ENCODE data around the gene SGCG.

The SGCG gene

GRCh38 chr13:23271331-23271730, 90.6 kb downstream of the SGCG start:
- no peak for TF ChIP-seq TOX (CRISPR knock-in tag; IDR thresholded peaks at IDR 0.05; ENCODE audit: borderline replicate concordance)
- no peak for TF ChIP-seq ESRRG (CRISPR knock-in tag; IDR thresholded peaks at IDR 0.05)
- no peak for TF ChIP-seq SNAI2 (CRISPR knock-in tag; IDR thresholded peaks at IDR 0.05)
- TF ChIP-seq ZNF565 (CRISPR knock-in tag; conservative IDR thresholded peaks at IDR 0.05; ENCODE audit: low read depth), result no peak
- no peak for TF ChIP-seq PPARA (CRISPR knock-in tag; IDR thresholded peaks at IDR 0.05; ENCODE audit: borderline replicate concordance)
- no peak for TF ChIP-seq CSRNP3 (CRISPR knock-in tag; IDR thresholded peaks at IDR 0.05)
- no peak for TF ChIP-seq ZNF70 (CRISPR knock-in tag; IDR thresholded peaks at IDR 0.05)
- TF ChIP-seq, protein P1, sequence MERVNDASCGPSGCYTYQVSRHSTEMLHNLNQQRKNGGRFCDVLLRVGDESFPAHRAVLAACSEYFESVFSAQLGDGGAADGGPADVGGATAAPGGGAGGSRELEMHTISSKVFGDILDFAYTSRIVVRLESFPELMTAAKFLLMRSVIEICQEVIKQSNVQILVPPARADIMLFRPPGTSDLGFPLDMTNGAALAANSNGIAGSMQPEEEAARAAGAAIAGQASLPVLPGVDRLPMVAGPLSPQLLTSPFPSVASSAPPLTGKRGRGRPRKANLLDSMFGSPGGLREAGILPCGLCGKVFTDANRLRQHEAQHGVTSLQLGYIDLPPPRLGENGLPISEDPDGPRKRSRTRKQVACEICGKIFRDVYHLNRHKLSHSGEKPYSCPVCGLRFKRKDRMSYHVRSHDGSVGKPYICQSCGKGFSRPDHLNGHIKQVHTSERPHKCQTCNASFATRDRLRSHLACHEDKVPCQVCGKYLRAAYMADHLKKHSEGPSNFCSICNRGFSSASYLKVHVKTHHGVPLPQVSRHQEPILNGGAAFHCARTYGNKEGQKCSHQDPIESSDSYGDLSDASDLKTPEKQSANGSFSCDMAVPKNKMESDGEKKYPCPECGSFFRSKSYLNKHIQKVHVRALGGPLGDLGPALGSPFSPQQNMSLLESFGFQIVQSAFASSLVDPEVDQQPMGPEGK (CRISPR knock-in tag; IDR thresholded peaks at IDR 0.05; ENCODE audit: borderline replicate concordance), result no peak
- no peak for TF ChIP-seq OSR1 (CRISPR knock-in tag; IDR thresholded peaks at IDR 0.05)
- no peak for TF ChIP-seq RARB (CRISPR knock-in tag; IDR thresholded peaks at IDR 0.05)
- no peak for TF ChIP-seq POU6F1 (CRISPR knock-in tag; IDR thresholded peaks at IDR 0.05; ENCODE audit: borderline replicate concordance, low read depth)
- no peak for TF ChIP-seq CSDC2 (CRISPR knock-in tag; IDR thresholded peaks at IDR 0.05)
- no peak for TF ChIP-seq TSHZ2 (CRISPR knock-in tag; IDR thresholded peaks at IDR 0.05)
- TF ChIP-seq ISL1 (CRISPR knock-in tag; IDR thresholded peaks at IDR 0.05), result no peak
- no peak for ATAC-seq

- no peak for ATAC-seq
- TF ChIP-seq ZNF70 (CRISPR knock-in tag; IDR thresholded peaks at IDR 0.05), result no peak
Measured at GRCh38 chr13:23273498-23273897, 92.7 kb downstream of the SGCG start.

GRCh38 chr13:23279321-23279720, 98.5 kb downstream of the SGCG start:
- no peak for ATAC-seq
- TF ChIP-seq, protein P1 (CRISPR knock-in tag; IDR thresholded peaks at IDR 0.05; ENCODE audit: borderline replicate concordance), result no peak
- TF ChIP-seq CSDC2 (CRISPR knock-in tag; IDR thresholded peaks at IDR 0.05) (no peak), PPARA (CRISPR knock-in tag; IDR thresholded peaks at IDR 0.05; ENCODE audit: borderline replicate concordance) (no peak), ZFP3 (CRISPR knock-in tag; IDR thresholded peaks at IDR 0.05) (no peak), TSHZ2 (CRISPR knock-in tag; IDR thresholded peaks at IDR 0.05) (no peak), GLIS3 (CRISPR knock-in tag; IDR thresholded peaks at IDR 0.05) (no peak), BACH2 (CRISPR knock-in tag; IDR thresholded peaks at IDR 0.05; ENCODE audit: borderline replicate concordance) (no peak), ZC3H10 (CRISPR knock-in tag; IDR thresholded peaks at IDR 0.05) (no peak), ZNF70 (CRISPR knock-in tag; IDR thresholded peaks at IDR 0.05) (no peak), ISL1 (CRISPR knock-in tag; IDR thresholded peaks at IDR 0.05) (no peak), ZNF565 (CRISPR knock-in tag; conservative IDR thresholded peaks at IDR 0.05; ENCODE audit: low read depth) (no peak), TCF4 (CRISPR knock-in tag; IDR thresholded peaks at IDR 0.05; ENCODE audit: borderline replicate concordance) (no peak), TOX (CRISPR knock-in tag; IDR thresholded peaks at IDR 0.05; ENCODE audit: borderline replicate concordance) (no peak), OSR1 (CRISPR knock-in tag; IDR thresholded peaks at IDR 0.05) (no peak), ZFP30 (CRISPR knock-in tag; IDR thresholded peaks at IDR 0.05) (no peak), ARNTL (CRISPR knock-in tag; IDR thresholded peaks at IDR 0.05; ENCODE audit: borderline replicate concordance, low read depth) (no peak), ESRRG (CRISPR knock-in tag; IDR thresholded peaks at IDR 0.05) (no peak), RARB (CRISPR knock-in tag; IDR thresholded peaks at IDR 0.05) (no peak)
